Measurements from ENCODE around the gene ATG10. TPM values are rescaled to one million over a fixed set of nuclear protein-coding genes. Genes with fewer than 3 reads are reported as not detected.
"Not testable (repeated sequence)": the region's sequence is repeated elsewhere in the genome, so short reads cannot be mapped to it uniquely, and the experiment has no call there.

The ATG10 gene
- polyA plus RNA-seq (2012; ENCODE audit: insufficient read depth, insufficient read length): 33.0 TPM

GRCh38 chr5:81971712-81972491 lies at the start of gene ATG10:
Gene ATG10, plus strand, starts transcription at chr5:81972023. Its CDS starts 15,548 bp downstream, at chr5:81987571.
- H3K4me3 ChIP-seq (ENCODE audit: low read length): peak within 1 kb of the TSS; percentile 67
- DNase-seq (ENCODE audit: low read depth, low spot score): peak; percentile 88

DNA sequence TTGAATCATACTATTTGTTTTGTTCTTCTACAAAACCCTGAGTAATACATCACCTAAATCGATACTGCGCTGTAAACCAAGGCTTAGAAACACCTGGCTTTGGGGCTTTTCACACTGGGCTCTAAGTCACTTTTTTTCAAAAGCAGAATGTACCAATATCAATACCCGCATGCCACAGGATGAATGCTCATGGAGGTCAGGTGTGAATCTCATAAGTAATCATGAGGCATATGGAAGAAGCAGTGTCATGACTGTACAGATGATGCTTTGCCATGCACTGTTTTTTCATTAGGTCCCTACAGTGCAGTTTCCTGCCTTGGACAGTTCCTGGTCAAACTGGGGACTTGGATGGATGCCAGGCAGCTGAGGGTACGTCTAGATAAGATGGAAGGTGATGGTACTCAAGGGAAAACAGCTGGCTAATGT lies 49.0 kb upstream of the ATG10 start:
- DNase-seq (ENCODE audit: low read depth, low spot score): no peak
- H3K4me3 ChIP-seq (ENCODE audit: low read length): no peak overlapping the region

- H3K4me3 ChIP-seq (ENCODE audit: low read length): no peak overlapping the region
- DNase-seq (ENCODE audit: low read depth, low spot score): no peak
Measured at GRCh38 chr5:81924442-81924841, 47.4 kb upstream of the ATG10 start.

DNA sequence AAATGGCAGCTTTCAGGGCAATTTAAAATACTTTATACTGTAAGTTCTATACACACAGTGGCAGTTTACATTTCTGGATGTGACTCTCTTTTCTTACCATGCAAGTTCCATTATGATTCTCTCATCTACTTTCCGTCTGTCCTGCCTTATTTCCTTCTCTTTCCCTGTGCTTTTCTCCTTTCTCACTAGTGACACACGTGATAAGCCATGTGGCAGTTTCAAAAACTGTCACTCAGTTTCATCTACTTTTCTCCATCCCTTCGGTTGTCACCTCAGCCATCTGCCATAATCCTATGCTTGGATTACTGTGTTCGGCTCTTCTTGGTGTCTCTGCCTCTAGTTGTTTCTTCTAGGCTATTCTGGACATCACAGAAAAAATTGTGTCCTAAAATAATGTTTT lies 46.8 kb upstream of the ATG10 start:
- DNase-seq (ENCODE audit: low read depth, low spot score): no peak
- H3K4me3 ChIP-seq (ENCODE audit: low read length): no peak overlapping the region

- DNase-seq (ENCODE audit: low read depth, low spot score): no peak
- H3K4me3 ChIP-seq (ENCODE audit: low read length): no peak overlapping the region
Measured at GRCh38 chr5:81925981-81926380, 45.8 kb upstream of the ATG10 start.

DNA sequence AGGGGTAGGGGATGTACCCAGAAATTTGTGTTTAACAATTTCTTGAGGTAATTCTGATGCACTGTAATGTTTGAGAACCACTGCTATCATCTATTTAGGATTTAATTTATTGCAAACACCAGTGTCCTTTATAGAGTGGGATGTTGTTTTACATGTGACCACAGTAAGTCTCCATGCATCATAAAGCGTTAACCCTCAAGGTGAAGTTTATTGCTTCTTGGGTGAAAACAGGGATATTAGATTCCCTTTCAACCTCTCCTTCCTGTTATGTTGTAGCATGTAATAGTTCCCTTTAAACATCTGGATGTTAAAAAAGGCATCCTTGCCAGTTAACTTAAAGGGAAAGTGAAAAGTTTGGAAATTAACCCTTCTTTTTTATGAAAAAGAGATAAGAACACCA lies 35.8 kb upstream of the ATG10 start:
- DNase-seq (ENCODE audit: low read depth, low spot score): no peak
- no peak overlapping the region for H3K4me3 ChIP-seq (ENCODE audit: low read length)

DNA sequence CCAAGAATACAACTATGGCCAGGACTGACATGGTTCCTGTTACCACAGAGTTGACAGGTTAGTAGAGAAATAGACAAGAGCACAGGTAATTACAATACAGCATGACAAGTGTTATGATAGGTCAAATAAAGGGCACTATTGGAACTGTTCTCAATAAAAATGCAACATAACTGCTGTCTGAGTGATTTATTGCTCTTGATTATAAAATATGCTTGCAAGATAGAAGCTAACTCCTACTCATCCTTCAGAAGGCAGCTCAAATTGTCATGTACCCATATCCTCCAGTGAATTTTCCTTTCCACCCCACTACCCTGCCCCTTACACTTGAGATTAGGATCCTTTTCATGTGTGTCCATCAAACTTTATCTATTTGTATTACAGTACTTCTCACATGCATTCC lies 35.1 kb upstream of the ATG10 start:
- DNase-seq (ENCODE audit: low read depth, low spot score): no peak
- no peak overlapping the region for H3K4me3 ChIP-seq (ENCODE audit: low read length)

GRCh38 chr5:81942746-81943145 lies 29.1 kb upstream of the ATG10 start:
- H3K4me3 ChIP-seq (ENCODE audit: low read length): no peak overlapping the region
- DNase-seq (ENCODE audit: low read depth, low spot score): no peak

- H3K4me3 ChIP-seq (ENCODE audit: low read length): no peak overlapping the region
- no peak for DNase-seq (ENCODE audit: low read depth, low spot score)
Measured at GRCh38 chr5:81948349-81948748, 23.5 kb upstream of the ATG10 start.

- no peak for DNase-seq (ENCODE audit: low read depth, low spot score)
- no peak overlapping the region for H3K4me3 ChIP-seq (ENCODE audit: low read length)
Measured at GRCh38 chr5:81949462-81949861, 22.4 kb upstream of the ATG10 start.

GRCh38 chr5:81950996-81951395 lies 20.8 kb upstream of the ATG10 start:
- no peak for DNase-seq (ENCODE audit: low read depth, low spot score)
- no peak overlapping the region for H3K4me3 ChIP-seq (ENCODE audit: low read length)

DNA sequence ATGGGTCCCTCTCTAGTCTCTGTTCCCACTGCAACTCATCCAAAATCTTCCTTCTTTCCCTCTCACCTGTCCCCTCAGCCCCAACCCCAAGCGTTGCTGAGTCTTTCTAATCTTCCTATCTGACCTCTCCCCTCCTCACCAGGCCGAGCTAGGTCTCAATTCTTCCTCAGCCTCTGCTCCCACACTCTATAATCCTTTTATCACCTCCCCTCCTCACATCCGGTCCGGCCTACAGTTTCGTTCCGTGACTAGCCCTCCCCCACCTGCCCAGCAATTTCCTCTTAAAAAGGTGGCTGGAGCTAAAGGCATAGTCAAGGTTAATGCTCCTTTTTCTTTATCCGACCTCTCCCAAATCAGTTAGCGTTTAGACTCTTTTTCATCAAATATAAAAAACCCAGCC lies 17.0 kb upstream of the ATG10 start:
- not testable (repeated sequence) for DNase-seq (ENCODE audit: low read depth, low spot score); H3K4me3 ChIP-seq (ENCODE audit: low read length)

- H3K4me3 ChIP-seq (ENCODE audit: low read length); DNase-seq (ENCODE audit: low read depth, low spot score): not testable (repeated sequence)
Measured at GRCh38 chr5:81958129-81958528, 13.7 kb upstream of the ATG10 start.

DNA sequence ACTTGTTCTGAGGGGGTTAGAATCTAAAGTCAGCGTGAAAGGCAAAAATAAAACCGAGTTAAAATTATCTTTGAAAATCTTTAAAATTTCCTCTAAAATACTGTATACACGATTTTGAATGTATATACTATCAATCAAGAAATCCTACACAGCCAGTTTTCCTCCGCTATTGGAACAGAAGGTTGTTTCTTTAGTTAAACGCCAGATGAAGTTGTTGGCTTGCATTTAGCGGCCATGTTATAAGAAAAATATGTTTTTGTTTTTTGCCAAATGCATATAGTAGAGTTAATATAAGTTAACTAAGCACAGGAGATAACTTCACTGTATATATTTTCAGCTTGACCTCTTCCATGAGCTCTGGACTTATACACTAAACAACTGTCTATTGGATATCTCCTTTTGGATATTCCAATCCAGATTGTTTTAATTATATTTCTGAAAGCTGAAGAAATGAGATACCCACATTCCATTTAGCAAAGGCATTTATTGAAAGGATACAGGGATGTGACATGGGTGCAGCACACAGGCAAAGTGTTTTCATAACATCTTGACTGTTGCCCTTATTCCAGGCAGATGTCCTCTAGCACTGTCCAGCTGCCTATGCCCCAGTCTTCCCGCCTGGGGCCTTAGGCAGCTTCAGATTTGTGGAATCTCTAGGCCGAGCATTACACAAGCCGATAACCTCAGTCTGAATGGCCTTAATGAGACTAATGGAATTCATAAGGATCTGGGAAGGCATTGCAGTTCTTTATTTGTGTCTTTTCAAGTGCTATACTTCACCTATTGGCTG lies 10.0 kb upstream of the ATG10 start:
- no peak for DNase-seq (ENCODE audit: low read depth, low spot score)
- H3K4me3 ChIP-seq (ENCODE audit: low read length): no peak overlapping the region

GRCh38 chr5:81963544-81963943 lies 8.3 kb upstream of the ATG10 start:
- DNase-seq (ENCODE audit: low read depth, low spot score): no peak
- no peak overlapping the region for H3K4me3 ChIP-seq (ENCODE audit: low read length)

GRCh38 chr5:81965524-81965923 lies 6.3 kb upstream of the ATG10 start:
- no peak for DNase-seq (ENCODE audit: low read depth, low spot score)
- H3K4me3 ChIP-seq (ENCODE audit: low read length): no peak overlapping the region

GRCh38 chr5:81969226-81969625 lies 2.6 kb upstream of the ATG10 start:
- DNase-seq (ENCODE audit: low read depth, low spot score): no peak
- no peak overlapping the region for H3K4me3 ChIP-seq (ENCODE audit: low read length)

DNA sequence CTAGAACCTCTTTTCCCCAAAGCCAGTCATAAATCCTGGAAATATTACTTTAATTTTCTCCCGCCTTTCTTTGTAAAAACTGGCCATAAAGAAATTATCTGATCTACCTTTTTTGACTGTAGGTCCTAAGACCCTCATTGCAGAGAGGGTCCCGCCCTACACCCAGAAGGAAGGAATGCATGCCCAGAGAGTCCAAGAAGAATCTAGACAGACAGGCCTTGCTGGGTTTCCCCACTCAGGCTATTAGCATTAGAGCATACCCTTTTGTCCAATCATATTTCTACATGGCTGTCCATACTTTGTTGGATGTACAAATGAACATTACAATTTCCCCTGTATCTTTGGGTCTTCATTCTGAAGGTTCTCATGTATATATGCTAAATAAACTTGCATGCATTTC lies 1.9 kb upstream of the ATG10 start:
- no peak for DNase-seq (ENCODE audit: low read depth, low spot score)
- H3K4me3 ChIP-seq (ENCODE audit: low read length): no peak overlapping the region

- peak overlapping the region; percentile 67 for H3K4me3 ChIP-seq (ENCODE audit: low read length)
- peak; percentile 55 for DNase-seq (ENCODE audit: low read depth, low spot score)
Measured at GRCh38 chr5:81971111-81971711, 612 bp upstream of the ATG10 start.

DNA sequence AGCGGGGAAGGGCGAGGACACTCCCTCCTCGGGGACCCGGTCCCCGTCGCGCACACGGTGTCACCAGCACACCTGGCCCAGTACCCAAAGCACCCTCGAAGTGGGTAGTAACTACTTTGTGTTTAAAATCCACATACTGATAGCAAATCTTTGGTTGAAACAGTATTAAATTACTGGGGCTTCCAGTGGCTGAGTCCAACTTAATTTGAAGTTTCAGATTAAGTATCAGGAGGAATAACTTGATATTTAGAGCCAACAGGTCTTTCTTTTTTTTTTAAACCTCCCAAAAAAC lies 615 bp downstream of the ATG10 start:
- DNase-seq (ENCODE audit: low read depth, low spot score): no peak
- peak overlapping the region; percentile 67 for H3K4me3 ChIP-seq (ENCODE audit: low read length)

Measured in Jurkat, Clone E6-1 (cell line).